H1 (cell line): ENCODE data around the gene PPIF. TPM values are rescaled to one million over a fixed set of nuclear protein-coding genes. Genes with fewer than 3 reads are reported as not detected.

Experiments
- CTCF ChIA-PET: fragments of 300-600 bp; sonication (Branson Sonifier 250); formaldehyde crosslinking; loops from one replicate; lab custom pipeline; 2021; ENCODE audit not compliant: partially characterized antibody; lab: Charles Lee
- POLR2A ChIA-PET: fragments of 300-600 bp; sonication (Branson Sonifier 250); formaldehyde crosslinking; loops from one replicate; lab custom pipeline; 2021; ENCODE audit warnings: inconsistent platforms; ENCODE audit not compliant: partially characterized antibody; lab: Charles Lee
- DNase-seq, 2 experiments: peaks; one replicate each; pipeline versions ENCODE4 v3.0.0 to v3.0.0-alpha.2; 2010 to 2022; ENCODE audit warnings: low spot score in 2 of 2, low read depth in 1 of 2, mixed read lengths in 1 of 2
- FAIRE-seq: peaks from 2 replicates; lab custom pipeline; 2011; peaks lifted over from hg19 to GRCh38; lab: Jason Lieb, UNC
- H2AFZ ChIP-seq: 2 replicates; pipeline ENCODE4 v1.8.1; 2012; ENCODE audit warnings: low read length, inconsistent platforms
- H2AK5ac ChIP-seq: 2 replicates; pipeline ENCODE4 v1.6.1; 2013; ENCODE audit warnings: low read depth, low read length
- H2BK120ac ChIP-seq: replicated peaks from 2 replicates; pipeline ENCODE3; 2013; ENCODE audit warnings: low read depth, low read length, inconsistent platforms
- H2BK12ac ChIP-seq: 2 replicates; pipeline ENCODE4 v1.6.1; 2013; ENCODE audit warnings: low read depth, low read length
- H2BK15ac ChIP-seq: 2 replicates; pipeline ENCODE4 v1.6.1; 2013; ENCODE audit warnings: low read length
- H2BK20ac ChIP-seq: 2 replicates; pipeline ENCODE4 v1.6.1; 2013; ENCODE audit warnings: low read length
- H2BK5ac ChIP-seq: 2 replicates; pipeline ENCODE4 v1.6.1; 2013; ENCODE audit warnings: low read depth, low read length
- H3K14ac ChIP-seq: 2 replicates; pipeline ENCODE4 v1.6.1; 2013; ENCODE audit warnings: inconsistent platforms; ENCODE audit not compliant: insufficient read length
- H3K18ac ChIP-seq: 2 replicates; pipeline ENCODE4 v1.6.1; 2013; ENCODE audit warnings: low read length; ENCODE audit errors: extremely low read depth
- H3K23ac ChIP-seq: 2 replicates; pipeline ENCODE4 v1.6.1; 2013; ENCODE audit warnings: inconsistent platforms; ENCODE audit not compliant: insufficient read length
- H3K23me2 ChIP-seq: 2 replicates; pipeline ENCODE4 v1.6.1; 2013; ENCODE audit warnings: low read depth, low read length
- H3K27ac ChIP-seq: 2 replicates; pipeline ENCODE4 v1.6.1; 2011; ENCODE audit warnings: low read depth, low read length, inconsistent platforms
- H3K27me3 ChIP-seq, 4 experiments: replicated peaks in 1 of 4; 1 replicate in 1 of 4; 2 replicates in 3 of 4; pipeline versions ENCODE4 v1.6.1 to v1.8.1; 2011 to 2013; ENCODE audit warnings: low read length in 3 of 4, mild to moderate bottlenecking in 3 of 4, inconsistent platforms in 2 of 4, mixed read lengths in 2 of 4, moderate library complexity in 1 of 4; ENCODE audit not compliant: control insufficient read depth in 3 of 4, insufficient read depth in 3 of 4; ENCODE audit errors: extremely low read depth in 1 of 4
- H3K36me3 ChIP-seq, 4 experiments: 2 replicates each; pipeline versions ENCODE4 v1.6.1 to v1.8.1; 2011 to 2013; ENCODE audit warnings: mild to moderate bottlenecking in 4 of 4, low read length in 3 of 4, moderate library complexity in 2 of 4, control low read depth in 1 of 4, inconsistent platforms in 1 of 4; ENCODE audit not compliant: insufficient read depth in 4 of 4, control insufficient read depth in 2 of 4
- H3K4ac ChIP-seq: replicated peaks from 2 replicates; pipeline ENCODE3; 2013; ENCODE audit warnings: low read length, low read depth, mixed read lengths, inconsistent platforms; ENCODE audit not compliant: insufficient read length
- H3K4me1 ChIP-seq, 4 experiments: replicated peaks in 1 of 4; 1 replicate in 1 of 4; 2 replicates in 3 of 4; pipeline versions ENCODE4 v1.6.1 to v1.8.1; 2011 to 2013; ENCODE audit warnings: low read length in 3 of 4, inconsistent platforms in 2 of 4, mixed read lengths in 1 of 4; ENCODE audit not compliant: insufficient read depth in 4 of 4, control insufficient read depth in 3 of 4
- H3K4me2 ChIP-seq, 2 experiments: 2 replicates each; pipeline versions ENCODE4 v1.6.1 to v1.8.1; 2011 to 2013; ENCODE audit warnings: low read depth in 2 of 2, low read length in 2 of 2, control low read depth in 1 of 2, inconsistent platforms in 1 of 2, mild to moderate bottlenecking in 1 of 2; ENCODE audit not compliant: insufficient read depth in 1 of 2
- H3K4me3 ChIP-seq, 4 experiments: fragments of 200-600, 300-600 bp in 1 of 4; sonication (generic), shearing (Covaris generic), sonication (Bioruptor Twin) in 1 of 4; 2 replicates each; pipeline versions ENCODE4 v1.5.1 to v1.8.1; 2011 to 2016; ENCODE audit warnings: low read length in 4 of 4, low read depth in 3 of 4, control low read depth in 2 of 4, inconsistent platforms in 2 of 4, mild to moderate bottlenecking in 2 of 4, mixed read lengths in 1 of 4, moderate library complexity in 1 of 4; ENCODE audit not compliant: insufficient read depth in 2 of 4; ENCODE audit errors: extremely low read depth in 1 of 4
- H3K56ac ChIP-seq: replicated peaks from 2 replicates; pipeline ENCODE3; 2013; ENCODE audit warnings: low read depth, mild to moderate bottlenecking, mixed read lengths, low read length, inconsistent platforms; ENCODE audit not compliant: insufficient read length
- H3K79me1 ChIP-seq: 2 replicates; pipeline ENCODE4 v1.6.1; 2013; ENCODE audit warnings: low read depth, low read length, control low read depth
- H3K79me2 ChIP-seq, 2 experiments: 2 replicates each; pipeline versions ENCODE4 v1.6.1 to v1.8.1; 2012 to 2013; ENCODE audit warnings: low read length in 2 of 2, mild to moderate bottlenecking in 2 of 2, inconsistent platforms in 1 of 2; ENCODE audit not compliant: insufficient read depth in 2 of 2, control insufficient read depth in 1 of 2
- H3K9ac ChIP-seq, 4 experiments: replicated peaks in 1 of 4; 1 replicate in 1 of 4; 2 replicates in 3 of 4; pipeline versions ENCODE4 v1.6.1 to v1.8.1; 2011 to 2013; ENCODE audit warnings: low read depth in 3 of 4, low read length in 3 of 4, control low read depth in 2 of 4, mild to moderate bottlenecking in 2 of 4, moderate library complexity in 2 of 4, inconsistent platforms in 1 of 4; ENCODE audit errors: extremely low read depth in 1 of 4
- H3K9me3 ChIP-seq, 2 experiments: 2 replicates each; pipeline versions ENCODE4 v1.6.1 to v1.8.1; 2012 to 2013; ENCODE audit warnings: mild to moderate bottlenecking in 2 of 2, moderate library complexity in 2 of 2, control low read depth in 1 of 2, inconsistent platforms in 1 of 2, low read depth in 1 of 2, low read length in 1 of 2, mixed read lengths in 1 of 2; ENCODE audit not compliant: insufficient read depth in 2 of 2
- H4K20me1 ChIP-seq, 2 experiments: replicated peaks in 1 of 2; 2 replicates each; pipeline versions ENCODE3 to v1.8.1; 2011 to 2013; ENCODE audit warnings: inconsistent platforms in 2 of 2, low read length in 2 of 2, mild to moderate bottlenecking in 1 of 2; ENCODE audit not compliant: insufficient read depth in 2 of 2, control insufficient read depth in 1 of 2
- H4K5ac ChIP-seq: 2 replicates; pipeline ENCODE4 v1.6.1; 2013; ENCODE audit warnings: low read length, low read depth, mixed read lengths, inconsistent platforms; ENCODE audit not compliant: insufficient read length
- H4K8ac ChIP-seq: 2 replicates; pipeline ENCODE4 v1.8.0; 2013; ENCODE audit warnings: mild to moderate bottlenecking, moderate library complexity, low read length, inconsistent platforms; ENCODE audit not compliant: insufficient read depth; ENCODE audit errors: extremely low read depth
- H4K91ac ChIP-seq: replicated peaks from 2 replicates; pipeline ENCODE3; 2013; ENCODE audit warnings: low read length, mixed read lengths, inconsistent platforms; ENCODE audit not compliant: insufficient read length
- BACH1 ChIP-seq: IDR thresholded peaks from 2 replicates; pipeline ENCODE4 v1.6.1; 2012; ENCODE audit warnings: low read length, improper control_type of control experiment
- KDM1A ChIP-seq: fragments of 200-600, 300-600 bp; sonication (generic); IDR thresholded peaks from 2 replicates; pipeline ENCODE4 v1.7.1; 2016; ENCODE audit warnings: mild to moderate bottlenecking, low read length, borderline replicate concordance
- NANOG ChIP-seq: IDR thresholded peaks from 2 replicates; pipeline ENCODE4 v1.6.1; 2011; ENCODE audit warnings: low read length, low read depth, mild to moderate bottlenecking, inconsistent platforms; ENCODE audit not compliant: insufficient read depth, poor library complexity, severe bottlenecking
- SUZ12 ChIP-seq: fragments of 200-600 bp; sonication (generic); IDR thresholded peaks from 2 replicates; pipeline ENCODE4 v1.6.1; 2012; ENCODE audit warnings: mild to moderate bottlenecking, inconsistent platforms, low read length, moderate library complexity, mixed read lengths
- WGBS, 2 experiments: shearing (Covaris generic) in 1 of 2; methylation state at CpG; one replicate each; pipeline versions ENCODE4 v1.1.6 to v1.1.7; 2013 to 2015; ENCODE audit warnings: low lambda C conversion rate in 2 of 2, mixed read lengths in 2 of 2, inconsistent platforms in 1 of 2, low coverage in 1 of 2, missing lambda C conversion rate in 1 of 2; ENCODE audit not compliant: insufficient replicate concordance in 2 of 2, insufficient coverage in 1 of 2, insufficient read length in 1 of 2; ENCODE audit errors: extremely low coverage in 1 of 2, missing lambda C conversion rate in 1 of 2; 5-methylcytosine and 5-hydroxymethylcytosine counted together
- polyA plus RNA-seq, 7 experiments: library from polyadenylated mRNA; depleted of rRNA in 3 of 7; stranded (reverse) in 5 of 7; unstranded in 2 of 7; fragments of >200 nt in 5 of 7; fragments of 200-250 nt in 2 of 7; gene quantifications; 1 replicate in 5 of 7; 2 replicates in 1 of 7; 4 replicates in 1 of 7; pipeline versions ENCODE4 v1.2.1 to v1.2.3, GENCODE V29; 2011 to 2013; ENCODE audit warnings: missing spikeins in 2 of 7, mixed read lengths in 2 of 7
- total RNA-seq: library from RNA; stranded (reverse); fragmentation: NEBNext Ultra II Directional; extraction: Animal tissue kit (Norgen Biotek cat#: 25700); gene quantifications from 2 replicates; pipeline ENCODE4 v1.2.1, GENCODE V29; 2021

PPIF gene
- total and polyA plus RNA-seq, 2 of the 8 experiments (the other 6 are each of a cell fraction or from before 2014, with no cell fraction given), result 70.2 to 77.6 TPM

- ChIA-PET POLR2A (interaction anchor here (0.7 to 0.9 kb wide), 2 partner anchors 11 to 73 kb away, joined by 3 read pairs; no protein-coding TSS in a partner anchor), CTCF (interaction anchor here (1.0 to 13.1 kb wide), 5 partner anchors 12 to 83 kb away, joined by 3 to 100 read pairs (median 12); no protein-coding TSS in a partner anchor)
- peak overlapping the region; percentile 9; the same call in 1 of the 2 replicates for H3K18ac ChIP-seq
- no peak overlapping the region for H2AFZ ChIP-seq
- no peak overlapping the region for H2BK20ac ChIP-seq
- no peak overlapping the region for H3K56ac ChIP-seq
- H3K36me3 ChIP-seq, result no peaks in the 10 kb centered on the region
- H4K5ac ChIP-seq, result no peak overlapping the region
- no peak overlapping the region for H3K9ac ChIP-seq
- DNase-seq (no peak), FAIRE-seq (no peak)
- peaks cover 5% of the 10 kb centered on the region; the same call in 1 of the 2 replicates for H3K23me2 ChIP-seq
- H4K20me1 ChIP-seq, result no peaks in the 10 kb centered on the region
- no peaks in the 10 kb centered on the region for H3K79me2 ChIP-seq
- H3K14ac ChIP-seq, result no peak overlapping the region
- no peaks in the 10 kb centered on the region for H3K9me3 ChIP-seq
- no peak overlapping the region for H3K23ac ChIP-seq
- peak overlapping the region in 3 of 4 experiments; percentile 7 to 49 (median 19); a peak in 5 of 8 replicates for H3K4me3 ChIP-seq
- no peak for TF ChIP-seq NANOG
- TF ChIP-seq SUZ12, result 0 out of 2 replicates have a peak, but pooled peaks have one; percentile 29
- TF ChIP-seq BACH1, result no peak
- no peak for TF ChIP-seq KDM1A
- no peak overlapping the region for H4K8ac ChIP-seq
- no peaks in the 10 kb centered on the region; a peak in 1 of 7 replicates for H3K27me3 ChIP-seq
- H2BK12ac ChIP-seq, result peak overlapping the region; percentile 84; the same call in 1 of the 2 replicates
- WGBS, 2 experiments, result 25% methylated on average over 2 of the region's 7 CpGs; no CpG with 5 or more reads in 1 of the 2 experiments
- H3K4ac ChIP-seq, result no peak overlapping the region
- no peaks in the 10 kb centered on the region for H3K79me1 ChIP-seq
- no peak overlapping the region for H2AK5ac ChIP-seq
- H2BK120ac ChIP-seq, result no peak overlapping the region
- peaks cover 5 to 29% (median 17%) of the 10 kb centered on the region in 4 experiments for H3K4me1 ChIP-seq
- 0 out of 2 replicates have a peak overlapping the region, but pooled peaks have one; percentile 10 for H2BK15ac ChIP-seq
- no peak overlapping the region for H2BK5ac ChIP-seq
- H4K91ac ChIP-seq, result peak overlapping the region; percentile 61
- peak overlapping the region; percentile 59 to 61 for H3K4me2 ChIP-seq
- no peak overlapping the region for H3K27ac ChIP-seq
Observed at GRCh38 chr10:79404231-79404609, 57.0 kb downstream of the PPIF start.
